ENCODE measurements around the gene NKD2. TPM values are rescaled to one million over a fixed set of nuclear protein-coding genes. Genes with fewer than 3 reads are reported as not detected.

The NKD2 gene
- total RNA-seq, 1 experiment from 2014 or later: 12.8 TPM

DNA sequence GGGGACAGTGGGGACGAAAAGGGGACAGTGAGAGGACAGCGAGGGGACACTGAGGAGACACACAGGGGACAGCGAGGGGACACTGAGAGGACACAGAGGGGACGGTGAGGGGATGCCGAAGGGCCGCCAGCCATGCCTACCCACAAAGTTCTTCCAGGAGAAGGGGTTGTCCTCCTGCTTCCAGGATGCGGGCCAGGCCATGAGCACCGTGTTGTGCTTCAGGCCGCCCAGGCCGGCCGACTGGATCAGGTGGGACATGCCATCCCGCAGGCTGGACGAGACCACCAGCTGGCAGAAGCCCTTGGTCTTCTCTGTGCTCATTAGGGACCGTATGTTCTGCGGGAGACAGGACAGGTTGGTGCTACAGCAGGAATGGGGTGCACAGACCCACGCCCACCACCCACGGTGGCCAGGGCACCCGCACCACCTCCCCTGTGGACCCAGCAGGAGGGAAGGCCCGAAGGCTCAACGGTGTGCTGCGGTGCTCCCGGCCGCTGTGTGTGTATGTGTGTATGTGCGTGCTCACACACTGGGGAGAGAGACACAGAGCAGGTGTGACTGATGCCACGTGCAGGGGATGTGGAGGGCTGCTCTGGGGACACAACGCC lies 56.6 kb downstream of the NKD2 start (continued):
- TF ChIP-seq ELF4 (CRISPR knock-in tag; IDR thresholded peaks at IDR 0.05; ENCODE audit: low read depth) (no peak), PRRX2 (CRISPR knock-in tag; IDR thresholded peaks at IDR 0.05) (no peak)
- TF ChIP-seq, protein P1, sequence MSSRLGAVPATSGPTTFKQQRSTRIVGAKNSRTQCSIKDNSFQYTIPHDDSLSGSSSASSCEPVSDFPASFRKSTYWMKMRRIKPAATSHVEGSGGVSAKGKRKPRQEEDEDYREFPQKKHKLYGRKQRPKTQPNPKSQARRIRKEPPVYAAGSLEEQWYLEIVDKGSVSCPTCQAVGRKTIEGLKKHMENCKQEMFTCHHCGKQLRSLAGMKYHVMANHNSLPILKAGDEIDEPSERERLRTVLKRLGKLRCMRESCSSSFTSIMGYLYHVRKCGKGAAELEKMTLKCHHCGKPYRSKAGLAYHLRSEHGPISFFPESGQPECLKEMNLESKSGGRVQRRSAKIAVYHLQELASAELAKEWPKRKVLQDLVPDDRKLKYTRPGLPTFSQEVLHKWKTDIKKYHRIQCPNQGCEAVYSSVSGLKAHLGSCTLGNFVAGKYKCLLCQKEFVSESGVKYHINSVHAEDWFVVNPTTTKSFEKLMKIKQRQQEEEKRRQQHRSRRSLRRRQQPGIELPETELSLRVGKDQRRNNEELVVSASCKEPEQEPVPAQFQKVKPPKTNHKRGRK (CRISPR knock-in tag; IDR thresholded peaks at IDR 0.05; ENCODE audit: borderline replicate concordance): no peak

DNA sequence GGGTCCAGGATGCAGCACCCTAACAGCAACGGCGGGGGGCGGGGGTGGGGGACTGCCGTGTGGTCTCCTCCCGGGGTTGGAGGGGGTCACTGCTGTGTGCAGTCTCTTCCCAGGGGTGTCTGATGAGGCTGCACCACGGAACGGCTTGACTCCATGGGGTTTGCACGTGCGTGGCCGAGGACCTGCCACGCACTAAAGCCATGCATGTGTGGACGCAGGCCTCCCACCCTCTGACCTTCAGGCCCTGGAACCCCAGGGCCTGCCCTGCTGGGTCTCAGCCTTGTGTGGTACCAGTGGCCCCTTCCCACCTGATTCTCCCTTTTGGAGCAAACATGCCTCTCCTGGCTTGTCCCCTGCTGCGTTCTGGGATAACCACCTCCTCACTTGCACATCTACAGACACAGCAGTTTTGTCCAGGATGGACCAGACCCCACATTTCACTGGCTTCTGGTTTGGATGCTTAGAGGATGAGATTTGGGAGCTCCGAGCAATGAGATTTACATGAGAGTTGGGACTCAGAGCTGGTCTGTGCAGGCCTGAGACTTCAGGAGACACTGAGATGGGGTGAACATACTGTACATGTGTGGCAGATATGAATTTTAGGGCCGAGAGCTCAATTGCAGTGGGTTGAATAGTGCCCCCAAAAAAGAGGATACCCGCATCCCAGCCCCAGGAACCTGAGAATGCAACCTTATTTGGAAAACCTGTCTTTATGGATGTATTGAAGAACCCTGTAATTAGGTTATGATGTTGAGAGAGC lies 57.5 kb downstream of the NKD2 start:
- peaks cover 3% of the 10 kb centered on the region; the same call in 1 of the 2 replicates for H3K36me3 Mint-ChIP-seq
- no peak overlapping the region; the same call in 1 of the 2 replicates for H3K27ac Mint-ChIP-seq
- H3K27me3 Mint-ChIP-seq (ENCODE audit: low read depth): no peaks in the 10 kb centered on the region
- no peaks in the 10 kb centered on the region for H3K9me3 Mint-ChIP-seq
- POLR2A ChIA-PET: no interaction called here
- DNase-seq (ENCODE audit: low spot score): no peak
- TF ChIP-seq ZNF317 (CRISPR knock-in tag; IDR thresholded peaks at IDR 0.05; ENCODE audit: borderline replicate concordance, low read depth) (no peak), TCF7 (CRISPR knock-in tag; IDR thresholded peaks at IDR 0.05; ENCODE audit: low read depth) (no peak)
- H3K4me3 Mint-ChIP-seq: no peak overlapping the region
- ATAC-seq: no peak
- H3K4me1 Mint-ChIP-seq: no peaks in the 10 kb centered on the region
- CTCF ChIA-PET: no interaction called here

DNA sequence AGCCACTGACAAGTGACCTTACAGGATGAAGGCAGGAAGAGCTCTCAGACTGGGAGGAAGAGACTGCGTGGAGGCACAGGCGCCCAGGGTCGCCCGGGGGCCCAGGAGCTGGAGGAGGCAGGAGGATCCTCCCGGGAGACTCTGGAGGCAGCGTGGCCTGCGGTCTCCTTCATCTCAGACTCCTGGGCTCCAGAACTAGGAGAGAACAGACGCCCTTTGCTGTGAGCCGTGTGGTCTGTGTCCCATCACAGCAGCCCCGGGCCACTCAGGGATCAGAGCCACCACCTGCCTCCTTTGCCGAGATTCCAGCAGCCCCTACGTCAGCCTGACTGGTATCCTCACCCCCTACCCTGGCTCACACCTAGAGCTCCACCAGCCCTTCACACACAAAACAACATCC lies 58.1 kb downstream of the NKD2 start:
- POLR2A ChIA-PET: no interaction called here
- H3K4me1 Mint-ChIP-seq: no peaks in the 10 kb centered on the region

More for the DNA sequence above, 58.1 kb downstream of the NKD2 start:
- H3K4me3 Mint-ChIP-seq: no peak overlapping the region
- TF ChIP-seq, protein P2, sequence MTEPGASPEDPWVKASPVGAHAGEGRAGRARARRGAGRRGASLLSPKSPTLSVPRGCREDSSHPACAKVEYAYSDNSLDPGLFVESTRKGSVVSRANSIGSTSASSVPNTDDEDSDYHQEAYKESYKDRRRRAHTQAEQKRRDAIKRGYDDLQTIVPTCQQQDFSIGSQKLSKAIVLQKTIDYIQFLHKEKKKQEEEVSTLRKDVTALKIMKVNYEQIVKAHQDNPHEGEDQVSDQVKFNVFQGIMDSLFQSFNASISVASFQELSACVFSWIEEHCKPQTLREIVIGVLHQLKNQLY (CRISPR knock-in tag; IDR thresholded peaks at IDR 0.05): no peak
- no peak for TF ChIP-seq PRRX2 (CRISPR knock-in tag; IDR thresholded peaks at IDR 0.05)
- no peak for TF ChIP-seq GTF2I (CRISPR knock-in tag; conservative IDR thresholded peaks at IDR 0.05)
- no peak for TF ChIP-seq ATF1 (CRISPR knock-in tag; IDR thresholded peaks at IDR 0.05)
- no peak for TF ChIP-seq MYBL2 (CRISPR knock-in tag; IDR thresholded peaks at IDR 0.05)
- TF ChIP-seq ZNF138 (CRISPR knock-in tag; conservative IDR thresholded peaks at IDR 0.05): no peak
- no peak for TF ChIP-seq JAZF1 (CRISPR knock-in tag; IDR thresholded peaks at IDR 0.05)
- TF ChIP-seq CTCF (IDR thresholded peaks at IDR 0.05): no peak
- no peak for TF ChIP-seq ESRRA (CRISPR knock-in tag; IDR thresholded peaks at IDR 0.05; ENCODE audit: borderline replicate concordance)
- TF ChIP-seq SP1 (CRISPR knock-in tag; conservative IDR thresholded peaks at IDR 0.05): no peak
- no peak for TF ChIP-seq TEAD4 (CRISPR knock-in tag; IDR thresholded peaks at IDR 0.05)
- TF ChIP-seq PREB (CRISPR knock-in tag; IDR thresholded peaks at IDR 0.05; ENCODE audit: borderline replicate concordance): no peak
- TF ChIP-seq FOXP1 (CRISPR knock-in tag; IDR thresholded peaks at IDR 0.05; ENCODE audit: borderline replicate concordance): no peak
- TF ChIP-seq FOXJ3 (CRISPR knock-in tag; IDR thresholded peaks at IDR 0.05; ENCODE audit: borderline replicate concordance): no peak
- TF ChIP-seq, protein P3, sequence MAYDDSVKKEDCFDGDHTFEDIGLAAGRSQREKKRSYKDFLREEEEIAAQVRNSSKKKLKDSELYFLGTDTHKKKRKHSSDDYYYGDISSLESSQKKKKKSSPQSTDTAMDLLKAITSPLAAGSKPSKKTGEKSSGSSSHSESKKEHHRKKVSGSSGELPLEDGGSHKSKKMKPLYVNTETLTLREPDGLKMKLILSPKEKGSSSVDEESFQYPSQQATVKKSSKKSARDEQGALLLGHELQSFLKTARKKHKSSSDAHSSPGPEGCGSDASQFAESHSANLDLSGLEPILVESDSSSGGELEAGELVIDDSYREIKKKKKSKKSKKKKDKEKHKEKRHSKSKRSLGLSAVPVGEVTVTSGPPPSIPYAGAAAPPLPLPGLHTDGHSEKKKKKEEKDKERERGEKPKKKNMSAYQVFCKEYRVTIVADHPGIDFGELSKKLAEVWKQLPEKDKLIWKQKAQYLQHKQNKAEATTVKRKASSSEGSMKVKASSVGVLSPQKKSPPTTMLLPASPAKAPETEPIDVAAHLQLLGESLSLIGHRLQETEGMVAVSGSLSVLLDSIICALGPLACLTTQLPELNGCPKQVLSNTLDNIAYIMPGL (CRISPR knock-in tag; IDR thresholded peaks at IDR 0.05): no peak
- TF ChIP-seq, protein P4, sequence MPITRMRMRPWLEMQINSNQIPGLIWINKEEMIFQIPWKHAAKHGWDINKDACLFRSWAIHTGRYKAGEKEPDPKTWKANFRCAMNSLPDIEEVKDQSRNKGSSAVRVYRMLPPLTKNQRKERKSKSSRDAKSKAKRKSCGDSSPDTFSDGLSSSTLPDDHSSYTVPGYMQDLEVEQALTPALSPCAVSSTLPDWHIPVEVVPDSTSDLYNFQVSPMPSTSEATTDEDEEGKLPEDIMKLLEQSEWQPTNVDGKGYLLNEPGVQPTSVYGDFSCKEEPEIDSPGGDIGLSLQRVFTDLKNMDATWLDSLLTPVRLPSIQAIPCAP (CRISPR knock-in tag; IDR thresholded peaks at IDR 0.05): no peak
- no peaks in the 10 kb centered on the region for H3K9me3 Mint-ChIP-seq
- ATAC-seq (no peak), DNase-seq (ENCODE audit: low spot score) (no peak)
- no peak overlapping the region; the same call in 1 of the 2 replicates for H3K27ac Mint-ChIP-seq
- peaks cover 3% of the 10 kb centered on the region; the same call in 1 of the 2 replicates for H3K36me3 Mint-ChIP-seq
- CTCF ChIA-PET: no interaction called here
- no peaks in the 10 kb centered on the region for H3K27me3 Mint-ChIP-seq (ENCODE audit: low read depth)

Data from WTC11 (cell line).